HG03354 (cell line): ENCODE data around the gene POLR2L.

ENCODE experiments used
- ATAC-seq: cut with Tn5 transposase; IDR thresholded peaks from one replicate; pipeline ENCODE4 v1.9.1; 2021; ENCODE audit warnings: mild to moderate bottlenecking; ENCODE audit not compliant: unreplicated experiment, poor library complexity, severe bottlenecking

Gene POLR2L

GRCh38 chr11:843818-844692 lies 1.7 kb upstream of the POLR2L start:
- ATAC-seq: no peak

DNA sequence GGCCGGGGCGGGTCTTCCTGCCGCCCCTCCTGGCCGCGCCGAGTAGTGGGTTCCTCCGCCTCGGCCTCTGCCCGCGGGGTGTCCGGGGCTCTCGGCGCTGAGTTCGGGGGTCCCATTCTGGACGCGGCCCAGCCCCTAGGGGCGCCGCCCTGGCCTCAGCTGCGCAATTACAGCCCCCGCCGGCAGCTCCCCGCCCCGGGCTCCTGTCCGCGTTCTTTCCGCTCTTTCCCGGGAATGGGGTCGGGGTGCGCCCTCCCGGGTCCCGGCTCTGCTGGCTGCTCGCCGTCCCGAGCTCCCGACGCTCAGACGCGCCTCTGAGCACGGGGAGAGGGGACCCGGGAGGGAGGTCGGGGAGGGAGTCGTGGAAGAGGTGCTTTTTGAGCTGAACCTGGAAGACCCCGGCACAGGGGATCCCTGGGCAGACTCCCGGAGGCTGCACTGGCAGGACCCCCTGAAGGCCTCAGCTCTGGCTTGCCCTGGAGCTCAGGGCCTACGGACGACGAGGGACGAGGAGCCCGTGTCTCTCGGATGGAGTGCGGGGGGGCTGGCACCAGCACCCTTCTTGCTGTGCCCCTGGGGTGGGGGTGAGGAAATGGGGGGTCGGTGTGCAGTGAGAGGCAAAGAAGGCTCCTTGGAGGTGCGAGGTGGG lies 881 bp upstream of the POLR2L start:
- ATAC-seq: peak; percentile 2

DNA sequence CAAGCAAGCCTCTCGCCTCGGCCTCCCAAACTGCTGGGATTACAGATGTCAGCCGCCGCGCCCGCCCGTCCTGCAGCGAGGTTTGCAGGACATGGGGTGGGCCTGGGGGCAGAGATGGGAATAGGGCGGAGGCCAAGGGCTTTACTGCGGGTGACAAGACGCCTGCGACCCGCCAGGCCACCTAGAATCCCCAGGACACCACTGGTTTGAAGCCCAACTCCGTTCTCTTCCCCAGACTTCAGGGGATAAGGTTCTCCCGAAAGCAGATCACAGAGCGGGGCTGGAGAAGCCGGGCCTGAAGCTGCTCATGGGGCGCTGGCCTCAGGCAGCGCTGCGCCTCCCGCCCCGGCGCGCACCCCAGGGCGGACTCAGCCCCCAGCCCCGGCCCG lies 354 bp downstream of the POLR2L start:
- ATAC-seq: peak; percentile 41

DNA sequence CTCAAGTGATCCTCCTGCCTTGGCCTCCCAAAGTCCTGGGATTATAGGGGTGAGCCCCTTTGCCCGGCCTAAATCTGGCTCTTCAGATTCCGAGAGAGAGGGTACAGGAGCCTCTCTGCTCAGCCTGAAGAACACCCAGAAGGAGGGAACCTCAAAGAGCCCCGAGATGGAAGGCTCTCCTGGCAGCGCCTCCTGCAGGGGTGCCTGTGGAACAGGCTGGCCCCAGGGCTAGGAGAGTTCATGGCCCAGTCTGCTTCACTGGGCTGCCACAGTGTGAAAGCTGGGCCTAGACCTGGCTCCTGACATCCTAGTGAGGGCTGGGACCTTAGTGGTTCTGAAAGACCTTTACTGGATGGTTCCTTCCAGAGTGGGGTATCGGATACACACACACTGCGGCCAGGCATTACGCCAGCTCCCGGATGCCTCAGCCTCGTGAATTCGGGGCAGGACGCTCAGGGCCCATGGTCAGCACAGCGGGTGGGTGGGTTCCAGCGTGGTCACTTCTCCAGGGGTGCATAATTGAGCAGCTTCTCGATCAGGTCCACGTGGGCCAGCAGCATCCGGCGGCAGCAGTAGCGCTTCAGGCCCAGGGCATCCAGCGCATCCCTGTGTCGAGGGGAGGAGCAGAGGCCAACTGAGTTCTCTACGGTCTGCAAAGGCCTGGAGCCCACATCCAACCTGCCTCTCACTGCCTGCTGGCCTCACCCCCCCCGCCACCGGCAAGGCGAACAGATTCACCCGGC lies 2.3 kb downstream of the POLR2L start:
- no peak for ATAC-seq

DNA sequence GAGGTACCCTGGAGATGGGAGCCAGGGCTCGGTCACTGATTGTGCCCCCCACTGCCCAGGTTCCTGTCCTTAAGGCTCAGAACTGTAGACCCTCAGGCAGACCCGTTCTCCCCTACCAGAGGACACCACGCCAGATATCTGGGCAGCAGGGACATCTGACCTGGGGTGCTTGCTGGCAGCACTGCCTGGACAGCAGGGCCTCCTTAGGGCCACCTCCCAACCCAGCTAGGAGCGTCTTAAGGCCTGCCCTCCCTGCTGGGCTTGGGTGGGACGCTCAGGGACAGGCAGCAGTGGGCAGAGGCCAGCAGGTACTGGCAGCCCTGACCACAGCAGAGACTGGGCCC lies 3.1 kb downstream of the POLR2L start:
- ATAC-seq: no peak

GRCh38 chr11:838441-839279 lies 3.7 kb downstream of the POLR2L start:
- ATAC-seq: no peak

DNA sequence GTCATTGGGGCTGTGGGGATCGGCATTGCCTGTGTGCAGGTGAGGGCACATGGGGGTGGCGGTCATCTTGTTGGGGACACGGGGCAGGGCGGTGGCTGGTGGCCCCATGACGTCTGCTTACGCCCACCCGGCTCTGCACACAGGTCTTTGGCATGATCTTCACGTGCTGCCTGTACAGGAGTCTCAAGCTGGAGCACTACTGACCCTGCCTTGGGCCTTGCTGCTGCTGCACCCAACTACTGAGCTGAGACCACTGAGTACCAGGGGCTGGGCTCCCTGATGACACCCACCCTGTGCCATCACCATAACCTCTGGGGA lies 4.4 kb downstream of the POLR2L start:
- ATAC-seq: no peak

GRCh38 chr11:837189-837989 lies 4.9 kb downstream of the POLR2L start:
- no peak for ATAC-seq

GRCh38 chr11:836700-837099 lies 5.6 kb downstream of the POLR2L start:
- no peak for ATAC-seq

DNA sequence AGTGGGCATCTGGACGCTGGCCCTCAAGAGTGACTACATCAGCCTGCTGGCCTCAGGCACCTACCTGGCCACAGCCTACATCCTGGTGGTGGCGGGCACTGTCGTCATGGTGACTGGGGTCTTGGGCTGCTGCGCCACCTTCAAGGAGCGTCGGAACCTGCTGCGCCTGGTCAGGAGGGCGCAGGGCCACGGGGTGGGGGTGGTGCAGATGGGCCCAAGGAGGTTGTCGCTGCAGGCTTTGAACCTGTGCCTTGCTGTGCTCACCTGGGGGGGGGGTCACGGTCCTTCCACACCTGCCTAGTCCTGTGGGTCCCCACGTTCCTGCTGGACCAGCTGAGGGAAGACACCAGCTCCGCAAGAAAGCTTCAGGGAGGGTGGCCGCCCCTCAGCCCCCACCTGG lies 6.1 kb downstream of the POLR2L start:
- ATAC-seq: no peak

- ATAC-seq: no peak
Measured at GRCh38 chr11:834371-835316, 7.7 kb downstream of the POLR2L start.

DNA sequence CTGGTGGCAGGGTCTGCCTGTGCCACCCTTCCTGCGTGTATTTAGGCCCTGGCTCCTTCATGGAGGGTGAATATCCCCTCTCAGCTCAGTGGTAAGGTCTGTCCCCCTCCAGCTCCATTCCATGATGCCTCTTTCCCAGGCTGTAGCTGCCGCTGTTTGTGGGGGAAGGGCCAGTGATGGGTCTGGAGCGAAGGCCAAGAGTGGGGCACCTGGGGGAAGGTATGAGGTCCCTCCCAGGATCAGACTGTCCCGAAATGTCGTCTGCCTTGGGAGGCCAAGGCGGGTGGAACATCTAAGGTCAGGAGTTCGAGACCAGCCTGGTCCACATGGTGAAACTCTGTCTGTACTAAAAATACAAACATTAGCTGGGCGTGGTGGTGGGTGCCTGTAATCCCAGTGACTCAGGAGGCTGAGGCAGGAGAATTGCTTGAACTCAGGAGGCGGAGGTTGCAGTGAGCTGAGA lies 8.4 kb downstream of the POLR2L start:
- ATAC-seq: no peak

GRCh38 chr11:833114-833791 lies 9.1 kb downstream of the POLR2L start:
- no peak for ATAC-seq

DNA sequence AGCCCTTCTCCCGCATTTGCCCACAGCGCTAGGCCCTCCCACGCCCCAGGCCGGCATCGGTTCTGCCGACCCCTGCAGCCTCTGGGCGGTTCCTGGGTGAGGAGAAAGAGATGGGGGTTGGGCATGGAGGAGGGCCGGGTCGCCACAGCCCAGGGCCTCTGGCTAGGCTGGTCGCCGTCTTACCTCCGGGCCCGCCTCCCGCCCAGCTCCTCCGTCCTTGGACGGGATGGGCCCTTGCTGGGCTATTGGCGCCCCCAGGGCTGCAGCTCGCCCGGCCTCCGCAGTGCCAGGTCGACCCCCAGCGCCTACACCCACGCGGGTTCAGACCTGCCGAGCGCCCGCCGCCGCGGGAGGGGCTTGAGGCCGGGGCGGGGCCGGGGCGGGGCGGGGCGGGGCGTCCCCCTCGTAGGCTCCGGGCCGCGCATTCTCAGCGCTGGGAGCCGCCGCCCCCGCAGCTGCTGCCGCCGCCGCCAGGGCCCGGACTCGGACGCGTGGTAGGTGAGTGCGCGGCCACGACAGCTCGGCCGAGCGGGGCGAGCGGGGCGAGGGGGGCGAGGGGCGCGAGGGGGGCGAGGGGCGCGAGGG lies 9.7 kb downstream of the POLR2L start, which contains the start of gene CD151:
TSS of gene CD151 (plus strand) at position 424 of the 585 bp plus-strand sequence. CDS start 3,118 bp downstream, outside the sequence.
- ATAC-seq: peak; percentile 40

- no peak for ATAC-seq
Measured at GRCh38 chr11:831961-832528, 10.3 kb downstream of the POLR2L start.

DNA sequence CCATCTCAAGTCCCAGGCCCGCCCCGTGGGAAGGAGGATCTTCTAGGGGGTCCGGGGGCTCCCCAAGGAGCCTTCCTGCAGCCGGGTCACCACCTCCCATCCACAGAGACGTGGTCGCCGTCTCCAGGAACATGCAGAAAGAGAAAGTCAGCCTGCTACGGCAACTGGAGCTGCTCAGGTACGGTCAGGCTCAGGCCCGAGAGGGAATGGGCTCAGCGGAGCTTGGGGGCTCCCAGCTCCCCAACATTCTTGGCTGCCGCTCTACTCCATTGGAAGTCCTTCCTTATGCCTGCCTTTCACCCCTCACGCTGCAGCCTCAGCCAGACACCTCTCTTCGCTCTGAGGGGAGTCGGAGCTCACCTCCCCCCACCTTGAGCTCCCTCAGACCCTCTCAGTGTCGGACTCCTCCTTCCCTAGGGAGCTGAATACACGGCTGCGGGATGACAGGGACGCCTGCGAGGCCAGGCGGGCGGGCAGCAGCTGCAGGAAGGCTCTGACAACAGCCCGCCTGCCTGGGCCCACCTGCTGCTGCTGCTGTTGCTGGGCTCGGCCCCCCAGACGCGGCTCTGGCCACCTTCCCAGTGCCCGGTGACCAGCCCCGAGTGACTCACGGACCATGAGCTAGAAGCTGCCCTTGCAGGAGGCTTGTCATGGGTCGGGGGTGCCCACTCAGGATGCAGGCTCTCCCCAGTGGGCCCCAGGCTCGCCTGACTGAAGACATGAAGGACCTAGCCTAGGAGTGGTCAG lies 11.0 kb downstream of the POLR2L start:
- no peak for ATAC-seq
